Keratinocyte (primary cell): ENCODE results near the gene SUSD6. TPM values are rescaled to one million over a fixed set of nuclear protein-coding genes. Genes with fewer than 3 reads are reported as not detected.
A peak's percentile ranks its signal among the peaks of the same experiment; 100 is the strongest.

Experiments used
- DNase-seq: peaks from one replicate; pipeline ENCODE4 v3.0.0-alpha.2; 2011; ENCODE audit warnings: low read depth, missing footprints, low spot score
- FAIRE-seq: peaks from 2 replicates; lab custom pipeline; 2011; peaks lifted over from hg19 to GRCh38; lab: Jason Lieb, UNC
- H2AFZ ChIP-seq: 2 replicates; pipeline ENCODE4 v1.6.0; 2012; ENCODE audit warnings: low read length, control low read depth, inconsistent platforms; ENCODE audit not compliant: control insufficient read depth
- H3K27ac ChIP-seq: 2 replicates; pipeline ENCODE4 v1.5.1; 2011; ENCODE audit warnings: low read length; ENCODE audit not compliant: control insufficient read depth, insufficient read depth
- H3K27me3 ChIP-seq: 3 replicates; pipeline ENCODE4 v1.6.0; 2011; ENCODE audit warnings: low read length; ENCODE audit not compliant: control insufficient read depth, insufficient read depth; ENCODE audit errors: extremely low read depth
- H3K36me3 ChIP-seq, 2 experiments: 2 replicates in 1 of 2; 3 replicates in 1 of 2; pipeline ENCODE4 v1.5.1; 2011; ENCODE audit warnings: low read length in 2 of 2, mild to moderate bottlenecking in 1 of 2; ENCODE audit not compliant: control insufficient read depth in 2 of 2, insufficient read depth in 2 of 2; ENCODE audit errors: extremely low read depth in 1 of 2
- H3K4me1 ChIP-seq: 3 replicates; pipeline ENCODE4 v1.5.1; 2011; ENCODE audit warnings: low read length; ENCODE audit not compliant: control insufficient read depth, insufficient read depth; ENCODE audit errors: extremely low read depth
- H3K4me2 ChIP-seq: 3 replicates; pipeline ENCODE4 v1.6.0; 2011; ENCODE audit warnings: low read depth, low read length; ENCODE audit not compliant: control insufficient read depth, insufficient read depth; ENCODE audit errors: extremely low read depth
- H3K4me3 ChIP-seq, 3 experiments: fragments of 200-600 bp in 1 of 3; sonication (generic) in 1 of 3; 2 replicates in 2 of 3; 3 replicates in 1 of 3; pipeline ENCODE4 v1.5.1; 2011 to 2016; ENCODE audit warnings: low read length in 3 of 3, mild to moderate bottlenecking in 3 of 3, control low read depth in 2 of 3, inconsistent platforms in 1 of 3, low read depth in 1 of 3, mixed read lengths in 1 of 3, mixed run types in 1 of 3, moderate library complexity in 1 of 3; ENCODE audit not compliant: control insufficient read depth in 2 of 3, insufficient read depth in 2 of 3; ENCODE audit errors: extremely low read depth in 1 of 3
- H3K79me2 ChIP-seq: 2 replicates; pipeline ENCODE4 v1.6.0; 2012; ENCODE audit warnings: low read length; ENCODE audit not compliant: control insufficient read depth, insufficient read depth
- H3K9ac ChIP-seq: 3 replicates; pipeline ENCODE4 v1.6.0; 2011; ENCODE audit warnings: low read length; ENCODE audit not compliant: control insufficient read depth, insufficient read depth; ENCODE audit errors: extremely low read depth
- H3K9me1 ChIP-seq: 3 replicates; pipeline ENCODE4 v1.6.0; 2011; ENCODE audit warnings: low read length; ENCODE audit not compliant: control insufficient read depth, insufficient read depth; ENCODE audit errors: extremely low read depth
- H3K9me3 ChIP-seq: 2 replicates; pipeline ENCODE4 v1.5.1; 2012; ENCODE audit warnings: low read depth, low read length; ENCODE audit not compliant: control insufficient read depth
- H4K20me1 ChIP-seq: 3 replicates; pipeline ENCODE4 v1.6.0; 2011; ENCODE audit warnings: low read length; ENCODE audit not compliant: control insufficient read depth, insufficient read depth; ENCODE audit errors: extremely low read depth
- EZH2 ChIP-seq: IDR thresholded peaks from one replicate; pipeline ENCODE4 v1.6.1; 2012; ENCODE audit warnings: inconsistent platforms, mild to moderate bottlenecking, low read length, moderate library complexity
- dilution Hi-C: fragments of 300-500 bp; cut with MboI; formaldehyde crosslinking; loops from one replicate; pipeline ENCODE4 v1.7.0; 2020; ENCODE audit warnings: low sequenced_read_pairs; ENCODE audit not compliant: extremely low pct_ligation_motif_present
- polyA plus RNA-seq, 5 experiments: library from polyadenylated mRNA; depleted of rRNA in 3 of 5; stranded (reverse) in 3 of 5; stranded (forward) in 1 of 5; unstranded in 1 of 5; fragments of >200 nt; gene quantifications; 1 replicate in 1 of 5; 2 replicates in 3 of 5; 3 replicates in 1 of 5; pipeline versions ENCODE4 v1.2.1 to v1.2.3, GENCODE V29; 2011 to 2012; ENCODE audit warnings: missing spikeins in 2 of 5, low read depth in 1 of 5, low replicate concordance in 1 of 5
- TF ChIP-seq, protein P1 (sequence below), 3 experiments: IDR thresholded peaks in 1 of 3; conservative IDR thresholded peaks in 1 of 3; optimal IDR thresholded peaks in 1 of 3; 2 replicates in 2 of 3; 3 replicates in 1 of 3; pipeline versions ENCODE3 to v1.5.1; 2011; ENCODE audit warnings: low read length in 3 of 3, mild to moderate bottlenecking in 3 of 3, moderate library complexity in 2 of 3, control low read depth in 1 of 3, inconsistent platforms in 1 of 3; ENCODE audit not compliant: insufficient read depth in 2 of 3; ENCODE audit errors: extremely low read depth in 1 of 3

Gene SUSD6
- polyA plus RNA-seq, 1 donor (not counting 4 experiments of a cell fraction or from before 2014, with no cell fraction given) = 10.5 TPM

DNA sequence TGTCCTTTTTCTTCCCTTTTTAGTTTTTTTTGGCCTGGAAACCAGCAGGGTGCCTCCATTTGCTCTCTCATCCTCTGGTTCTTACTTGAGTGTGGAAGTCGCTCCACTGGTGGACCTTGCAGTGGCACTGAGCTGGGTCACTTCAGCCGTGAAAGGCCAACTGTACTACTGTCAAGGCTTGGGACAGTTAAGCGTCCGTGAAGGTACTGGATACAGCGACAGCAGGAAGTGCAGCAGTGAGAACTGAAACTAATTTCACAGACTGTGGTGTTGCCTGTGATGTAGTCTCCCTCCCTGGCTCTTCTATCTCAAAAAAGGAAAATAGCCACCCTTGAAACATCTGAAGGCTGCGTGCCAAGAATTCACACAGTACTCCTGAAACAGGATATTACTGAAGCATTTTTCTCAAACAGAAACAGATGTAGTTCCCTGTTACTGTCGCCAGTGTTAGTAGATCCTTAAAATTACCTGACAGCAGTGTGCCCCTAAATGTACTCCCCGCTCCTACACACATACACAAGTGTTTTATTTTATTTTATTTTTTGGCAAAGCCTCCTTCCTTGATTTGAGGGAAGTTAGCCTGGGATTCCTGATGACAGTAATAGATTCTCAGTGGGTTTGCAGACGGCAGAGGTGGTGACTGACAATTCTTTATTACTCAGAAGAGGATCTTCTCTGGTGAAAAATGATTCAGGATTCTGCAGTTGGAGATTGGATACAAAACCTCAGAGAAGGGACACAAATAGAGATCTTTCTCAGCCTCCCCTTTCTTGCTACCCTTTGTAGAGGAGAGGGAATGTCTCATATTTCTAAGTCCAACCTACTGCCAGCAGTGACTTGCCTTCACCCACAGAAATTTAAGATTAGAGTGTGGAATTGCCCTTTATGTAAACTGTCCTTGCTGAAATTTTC lies 4.4 kb downstream of the SUSD6 start:
- Histone ChIP-seq H3K79me2 (peaks cover 82% of the 10 kb centered on the region), H2AFZ (peak overlapping the region; percentile 2), H3K27me3 (no peaks in the 10 kb centered on the region), H3K4me1 (peaks cover 52% of the 10 kb centered on the region), H3K4me3 (peak overlapping the region in 2 of 3 experiments; percentile 45 to 52), H3K9ac (peak overlapping the region; percentile 35), H3K9me3 (no peaks in the 10 kb centered on the region), H4K20me1 (peaks cover 2% of the 10 kb centered on the region), H3K27ac (peak overlapping the region; percentile 50), H3K9me1 (peaks cover 2% of the 10 kb centered on the region), H3K36me3 (peaks cover 0 to 3% of the 10 kb centered on the region in 2 experiments), H3K4me2 (peak overlapping the region; percentile 87)
- dilution Hi-C loops = no loop called here
- TF ChIP-seq, protein P1, sequence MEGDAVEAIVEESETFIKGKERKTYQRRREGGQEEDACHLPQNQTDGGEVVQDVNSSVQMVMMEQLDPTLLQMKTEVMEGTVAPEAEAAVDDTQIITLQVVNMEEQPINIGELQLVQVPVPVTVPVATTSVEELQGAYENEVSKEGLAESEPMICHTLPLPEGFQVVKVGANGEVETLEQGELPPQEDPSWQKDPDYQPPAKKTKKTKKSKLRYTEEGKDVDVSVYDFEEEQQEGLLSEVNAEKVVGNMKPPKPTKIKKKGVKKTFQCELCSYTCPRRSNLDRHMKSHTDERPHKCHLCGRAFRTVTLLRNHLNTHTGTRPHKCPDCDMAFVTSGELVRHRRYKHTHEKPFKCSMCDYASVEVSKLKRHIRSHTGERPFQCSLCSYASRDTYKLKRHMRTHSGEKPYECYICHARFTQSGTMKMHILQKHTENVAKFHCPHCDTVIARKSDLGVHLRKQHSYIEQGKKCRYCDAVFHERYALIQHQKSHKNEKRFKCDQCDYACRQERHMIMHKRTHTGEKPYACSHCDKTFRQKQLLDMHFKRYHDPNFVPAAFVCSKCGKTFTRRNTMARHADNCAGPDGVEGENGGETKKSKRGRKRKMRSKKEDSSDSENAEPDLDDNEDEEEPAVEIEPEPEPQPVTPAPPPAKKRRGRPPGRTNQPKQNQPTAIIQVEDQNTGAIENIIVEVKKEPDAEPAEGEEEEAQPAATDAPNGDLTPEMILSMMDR (optimal IDR thresholded peaks at IDR 0.05 in 1 of 3, IDR thresholded peaks at IDR 0.05 in 1 of 3, conservative IDR thresholded peaks at IDR 0.05 in 1 of 3; ENCODE audit: extremely low read depth in 1 of 3, insufficient read depth in 2 of 3, low read length in 3 of 3) = no peak
- TF ChIP-seq EZH2 = no peak
- DNase-seq (no peak), FAIRE-seq (peak; percentile 69)

DNA sequence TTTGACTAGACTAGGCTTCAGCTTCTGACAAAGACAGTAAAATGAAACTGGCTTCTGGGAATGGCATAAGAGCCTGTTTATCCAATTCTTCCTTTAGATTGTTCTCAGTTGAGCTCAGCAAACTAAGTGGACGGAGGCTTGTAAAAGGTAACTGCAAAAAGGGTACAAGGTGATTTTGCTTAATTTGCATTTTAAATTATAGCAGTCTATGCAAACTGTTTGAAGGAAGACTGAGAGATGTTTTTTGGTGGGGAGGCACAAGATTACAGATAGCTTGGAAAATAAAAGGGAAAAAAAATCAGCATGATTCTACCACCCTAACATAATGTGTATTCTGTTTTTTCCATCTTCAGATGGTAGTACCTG lies 5.0 kb downstream of the SUSD6 start:
- Histone ChIP-seq H3K27me3 (no peaks in the 10 kb centered on the region), H3K9ac (no peak overlapping the region), H3K4me2 (peak overlapping the region; percentile 87), H3K79me2 (peaks cover 88% of the 10 kb centered on the region), H2AFZ (no peak overlapping the region), H4K20me1 (peaks cover 2% of the 10 kb centered on the region), H3K4me3 (peak overlapping the region in 1 of 3 experiments; percentile 45), H3K9me3 (no peaks in the 10 kb centered on the region), H3K27ac (peak overlapping the region; percentile 50), H3K36me3 (peaks cover 0 to 3% of the 10 kb centered on the region in 2 experiments), H3K9me1 (peaks cover 2% of the 10 kb centered on the region), H3K4me1 (peaks cover 48% of the 10 kb centered on the region)
- dilution Hi-C loops = no loop called here
- DNase-seq (no peak), FAIRE-seq (no peak)
- TF ChIP-seq EZH2 = no peak
- TF ChIP-seq, protein P1 (optimal IDR thresholded peaks at IDR 0.05 in 1 of 3, IDR thresholded peaks at IDR 0.05 in 1 of 3, conservative IDR thresholded peaks at IDR 0.05 in 1 of 3; ENCODE audit: extremely low read depth in 1 of 3, insufficient read depth in 2 of 3, low read length in 3 of 3) = no peak
